Stimulated activated CD8-positive, alpha-beta memory T cell treated with anti-CD3 and anti-CD28 coated beads, Interleukin-7, amount 100 ng/mL, for 4 hours (primary cell): ENCODE results near the gene HLF.

Source experiments
- DNase-seq, 2 donors: peaks; one replicate each; pipeline ENCODE4 v3.0.0-alpha.2; 2020; ENCODE audit warnings: low read depth in 2 of 2

Gene HLF

DNA sequence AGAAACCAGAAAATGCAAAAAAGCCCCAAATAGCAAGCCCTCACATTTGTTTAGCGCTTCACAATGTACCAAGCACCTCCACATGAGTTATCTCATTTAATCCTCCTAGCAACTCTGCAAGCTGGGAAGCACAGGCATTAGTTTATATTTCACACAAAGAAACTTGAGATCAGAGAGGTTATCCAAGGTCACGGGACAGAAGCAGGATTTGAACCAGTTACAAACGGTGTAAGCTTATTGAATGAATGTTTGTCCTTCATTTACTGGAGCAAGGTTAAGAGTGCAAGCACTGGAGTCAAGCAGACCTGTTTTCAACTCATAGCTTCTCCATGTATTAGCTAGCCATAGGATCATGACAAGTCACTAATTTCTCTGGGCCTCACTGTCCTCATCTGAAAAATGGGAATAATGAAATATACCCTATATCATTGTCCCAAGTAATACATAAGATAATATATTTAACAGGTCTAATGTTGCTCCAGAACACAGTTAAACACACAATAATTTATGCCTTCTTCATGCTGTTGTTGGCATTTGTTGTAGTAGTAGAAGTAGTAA lies 6.1 kb upstream of the HLF start:
- DNase-seq: no peak

DNA sequence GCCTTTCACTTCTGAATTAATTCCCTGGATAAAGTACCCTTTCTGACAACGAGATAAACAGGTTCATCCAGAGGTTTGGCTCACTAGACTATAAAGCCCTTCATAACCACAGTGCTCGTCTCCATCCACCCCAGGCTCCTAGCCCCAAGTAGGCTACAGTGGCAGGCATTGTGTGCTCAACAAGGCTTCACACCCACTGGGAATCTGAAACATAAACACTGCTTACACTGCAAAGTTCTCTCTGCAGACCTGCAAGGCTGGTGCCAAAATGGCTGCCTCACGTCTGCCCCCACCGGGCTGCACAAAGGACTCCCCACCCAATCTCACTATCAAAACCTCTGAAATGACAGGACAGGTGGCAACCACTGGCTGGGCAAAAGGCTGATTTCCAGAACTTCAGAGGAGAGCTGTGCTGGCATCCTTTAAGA lies 5.1 kb upstream of the HLF start:
- DNase-seq: no peak

DNA sequence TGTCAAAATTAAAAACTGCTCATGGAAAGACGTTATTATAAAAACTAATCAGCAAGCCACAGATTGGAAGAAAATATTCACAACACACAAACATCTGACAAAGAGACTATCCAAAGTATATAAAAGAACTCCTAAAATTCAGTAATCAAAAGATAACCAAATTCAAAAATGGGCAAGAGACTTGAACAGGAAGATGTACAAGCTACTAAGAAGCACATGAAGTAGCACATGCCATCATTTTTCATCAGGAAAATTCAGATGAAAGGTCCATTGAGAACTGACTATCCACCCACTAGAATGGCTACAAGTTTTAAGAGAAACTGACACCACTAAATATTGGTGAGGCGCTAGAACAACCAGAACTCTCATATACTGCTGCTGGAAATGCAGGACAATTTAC lies 3.4 kb upstream of the HLF start:
- DNase-seq: no peak

DNA sequence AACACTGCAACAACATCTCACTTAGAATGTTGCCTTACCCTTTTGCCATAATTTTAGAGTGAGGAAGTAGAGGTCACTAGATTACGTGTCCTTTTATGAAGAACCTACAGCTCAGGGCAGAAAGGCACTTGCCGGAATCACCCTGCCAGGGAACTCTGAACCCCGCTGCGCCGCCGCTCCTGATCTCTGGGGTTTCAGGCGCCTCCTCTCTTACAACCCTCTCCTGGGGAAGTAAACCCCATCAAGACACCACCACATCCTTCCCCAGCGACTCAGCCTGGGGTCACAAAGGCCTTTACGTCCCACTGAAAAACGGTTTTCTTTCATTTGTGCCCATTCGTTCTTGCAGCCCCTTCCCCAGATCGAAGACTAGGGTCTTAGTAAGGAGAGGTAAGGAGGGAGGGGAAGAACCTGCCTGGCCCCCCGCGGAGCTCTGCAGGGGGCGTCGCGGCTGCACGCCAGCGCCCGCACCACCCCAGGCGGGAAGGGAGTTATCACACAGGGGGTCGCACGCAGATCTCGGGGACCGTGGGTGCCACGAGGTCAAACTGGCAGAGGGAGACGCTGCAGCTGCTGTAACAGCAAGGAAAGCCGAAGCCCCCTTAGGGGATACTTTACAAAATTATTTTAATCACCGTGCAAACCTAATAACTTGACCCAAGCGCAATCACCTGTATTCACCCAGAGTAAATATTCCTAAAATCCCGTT lies 1.0 kb upstream of the HLF start:
- no peak for DNase-seq

DNA sequence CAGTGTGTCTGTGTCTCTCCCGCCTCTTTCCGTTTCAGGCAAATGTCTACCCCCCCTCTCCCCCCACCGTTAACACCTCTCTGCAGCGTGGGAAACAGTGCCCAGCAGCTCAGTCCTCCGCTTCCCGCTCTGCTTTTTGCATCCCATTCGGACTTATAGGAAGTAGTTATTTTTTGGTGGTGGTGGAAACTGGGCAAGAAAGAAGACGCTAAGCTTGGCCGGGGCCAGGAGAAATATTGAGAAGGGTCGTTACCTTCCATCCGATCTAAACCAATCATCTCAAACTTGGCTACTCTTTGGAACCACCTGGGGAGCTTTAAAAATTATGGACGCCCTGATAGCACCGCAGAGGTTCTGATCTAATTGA lies 499 bp upstream of the HLF start:
- no peak for DNase-seq

DNA sequence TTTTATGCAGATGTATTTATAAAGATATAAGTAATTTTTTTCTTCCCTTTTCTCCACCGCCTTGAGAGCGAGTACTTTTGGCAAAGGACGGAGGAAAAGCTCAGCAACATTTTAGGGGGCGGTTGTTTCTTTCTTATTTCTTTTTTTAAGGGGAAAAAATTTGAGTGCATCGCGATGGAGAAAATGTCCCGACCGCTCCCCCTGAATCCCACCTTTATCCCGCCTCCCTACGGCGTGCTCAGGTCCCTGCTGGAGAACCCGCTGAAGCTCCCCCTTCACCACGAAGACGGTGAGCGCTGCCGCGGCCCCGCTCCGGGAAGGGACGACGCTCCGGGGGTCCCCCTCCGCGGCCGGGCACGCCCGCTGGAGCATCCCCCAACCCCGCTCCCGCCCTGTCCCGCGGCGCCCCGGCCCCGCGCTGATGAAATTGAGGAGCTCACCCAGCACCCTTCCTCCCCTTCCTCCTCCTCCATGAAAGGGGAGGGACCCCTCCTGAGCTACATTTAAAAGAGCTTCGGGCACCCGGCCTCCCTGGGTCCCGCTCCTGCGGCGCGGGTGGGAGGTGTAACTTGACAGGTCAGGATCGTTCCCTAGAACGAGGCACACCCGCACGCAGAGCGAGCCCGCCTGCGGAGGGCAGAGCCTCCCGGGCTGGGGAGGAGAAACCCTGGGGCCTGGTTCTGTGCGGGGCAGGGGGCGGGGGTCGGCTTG lies 706 bp downstream of the HLF start:
- no peak for DNase-seq

DNA sequence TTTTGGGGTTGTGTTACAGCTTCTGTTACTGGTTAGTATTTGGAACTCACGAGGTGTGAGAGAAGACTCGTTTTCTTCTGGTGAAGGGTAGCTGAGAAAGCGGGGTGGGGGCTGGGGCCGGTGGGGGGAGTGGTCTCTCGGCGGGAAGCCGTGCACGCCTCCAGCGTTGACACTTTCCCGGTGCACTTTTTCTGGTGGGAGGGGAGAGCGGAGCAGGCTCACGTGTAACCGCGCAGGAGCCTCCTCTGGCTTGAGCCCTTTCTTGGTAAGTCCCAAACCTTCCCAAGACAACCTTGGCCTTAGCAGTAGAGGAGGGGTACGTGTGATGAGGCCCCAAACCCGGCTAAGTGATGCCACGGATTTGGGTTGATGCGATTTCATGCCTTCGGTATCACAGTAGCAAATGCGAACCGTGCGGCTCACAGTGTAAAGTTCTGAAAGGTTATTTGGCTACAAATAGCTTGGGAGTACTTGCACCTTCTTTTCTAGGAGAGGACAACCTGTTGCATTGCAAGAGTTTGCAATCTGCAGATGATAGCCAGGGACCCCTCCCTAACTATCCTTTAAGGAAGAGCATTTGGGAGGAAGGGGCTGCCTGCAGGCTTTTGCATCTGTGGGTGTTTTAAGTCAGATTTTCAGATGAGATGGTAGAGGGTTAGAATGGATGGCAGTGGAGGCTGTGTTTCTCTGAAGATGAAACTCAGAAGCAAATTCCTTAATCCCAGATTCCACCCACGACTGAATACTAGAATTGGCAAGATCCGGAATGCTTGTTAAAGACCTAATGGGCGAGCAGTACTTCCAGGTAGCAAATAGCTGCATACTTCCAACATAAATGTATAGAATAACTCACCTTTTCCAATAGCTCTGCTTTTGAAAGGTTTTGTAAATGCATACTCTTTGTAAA lies 1.5 kb downstream of the HLF start:
- no peak for DNase-seq

DNA sequence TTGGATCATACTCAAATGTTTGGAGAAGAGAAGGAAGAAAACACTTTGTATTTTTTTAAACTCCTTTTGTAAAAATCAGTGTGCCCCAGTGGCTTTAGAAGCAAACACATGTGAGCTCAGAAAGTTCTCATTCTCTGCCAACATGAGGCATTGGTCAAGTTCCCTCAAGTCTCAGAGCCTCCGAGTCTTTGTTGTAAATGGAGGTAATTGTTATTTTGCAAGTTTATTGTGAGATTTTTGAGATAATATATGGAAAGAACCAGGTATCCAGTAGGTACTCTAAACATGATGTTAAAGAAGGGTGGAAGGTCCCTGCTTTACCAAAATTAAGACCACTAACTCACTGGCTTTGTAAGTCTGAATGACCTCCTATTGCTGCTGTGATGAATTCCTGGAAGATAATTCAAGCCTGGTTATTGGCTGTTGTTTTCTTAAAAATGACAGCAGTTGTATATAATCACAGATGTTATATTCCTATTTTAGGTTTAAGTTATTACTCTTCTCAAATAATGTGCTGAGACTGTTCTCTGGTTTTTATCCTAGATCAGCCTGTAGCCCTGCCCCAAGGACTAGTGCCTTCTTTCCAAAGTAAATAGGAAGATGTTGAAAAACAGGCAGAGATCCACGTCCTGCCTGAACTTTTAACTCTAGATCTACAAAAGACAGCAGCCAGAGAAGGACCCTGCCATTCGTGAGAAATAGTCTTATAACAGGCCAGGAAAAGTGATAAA lies 2.4 kb downstream of the HLF start:
- DNase-seq: no peak

DNA sequence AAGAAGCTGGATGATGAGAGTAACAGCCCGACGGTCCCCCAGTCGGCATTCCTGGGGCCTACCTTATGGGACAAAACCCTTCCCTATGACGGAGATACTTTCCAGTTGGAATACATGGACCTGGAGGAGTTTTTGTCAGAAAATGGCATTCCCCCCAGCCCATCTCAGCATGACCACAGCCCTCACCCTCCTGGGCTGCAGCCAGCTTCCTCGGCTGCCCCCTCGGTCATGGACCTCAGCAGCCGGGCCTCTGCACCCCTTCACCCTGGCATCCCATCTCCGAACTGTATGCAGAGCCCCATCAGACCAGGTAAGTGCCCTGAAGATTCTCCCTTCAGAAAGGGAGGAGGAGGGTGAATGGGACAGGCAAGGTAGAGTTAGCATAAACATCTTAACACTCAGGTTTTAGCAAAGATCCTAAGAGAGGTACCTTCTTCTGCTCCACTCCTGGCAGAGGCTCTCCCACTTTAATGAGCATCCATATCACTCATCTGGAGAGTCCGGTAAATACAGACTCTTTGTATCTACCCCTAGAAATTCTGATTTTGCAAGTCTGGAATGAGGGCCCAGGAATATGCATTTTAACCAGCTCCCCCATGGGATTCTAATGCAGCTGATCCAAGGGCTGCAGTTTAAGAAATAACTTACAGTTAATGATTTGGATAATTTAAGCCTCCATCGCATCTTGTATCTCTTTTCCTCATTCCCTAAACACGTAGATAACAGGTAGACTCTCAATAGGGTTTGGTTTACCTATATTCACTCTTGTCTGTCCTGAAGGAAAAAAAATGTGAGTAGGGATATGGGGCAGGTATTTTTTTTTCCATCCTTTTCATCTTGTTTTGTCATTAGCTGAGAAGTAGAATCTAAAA lies 3.3 kb downstream of the HLF start:
- no peak for DNase-seq

DNA sequence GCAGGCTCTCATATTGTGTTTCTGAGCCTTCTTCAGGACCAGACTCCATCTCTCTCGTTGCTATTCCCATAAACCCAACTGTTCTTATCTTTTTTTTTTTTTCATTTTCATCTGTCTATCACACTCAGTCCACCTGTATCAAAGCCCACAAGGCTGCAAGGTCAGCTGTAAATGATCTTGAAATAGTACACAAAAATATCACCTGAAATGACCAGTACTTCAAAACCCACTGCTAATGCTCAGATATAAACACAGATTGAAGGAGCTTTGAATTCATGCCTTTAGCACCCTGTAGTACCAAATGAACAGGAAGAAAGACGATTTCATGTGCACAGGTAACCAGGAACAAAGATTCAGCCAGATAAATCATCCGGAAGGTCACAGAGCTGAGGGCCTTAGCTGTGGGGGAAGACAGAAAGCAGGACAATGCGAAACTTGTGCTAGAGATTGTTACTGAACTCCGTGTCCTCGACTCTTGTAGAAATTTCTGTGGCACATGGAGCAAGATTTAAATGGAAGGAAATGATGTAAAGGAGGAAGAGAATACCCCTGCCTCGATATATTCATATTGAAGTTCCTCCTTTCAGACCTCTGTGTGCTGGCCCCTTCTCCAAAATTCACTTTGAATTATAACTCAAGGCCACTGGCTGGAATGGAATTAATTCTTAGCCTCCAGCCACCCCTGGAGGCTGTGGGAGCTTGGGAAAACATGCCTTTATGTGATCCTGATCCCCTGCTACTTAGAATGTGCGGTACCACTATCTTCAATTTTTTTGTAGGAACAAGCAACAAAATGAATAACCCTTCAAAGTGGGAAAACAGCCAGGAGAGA lies 4.1 kb downstream of the HLF start:
- no peak for DNase-seq

DNA sequence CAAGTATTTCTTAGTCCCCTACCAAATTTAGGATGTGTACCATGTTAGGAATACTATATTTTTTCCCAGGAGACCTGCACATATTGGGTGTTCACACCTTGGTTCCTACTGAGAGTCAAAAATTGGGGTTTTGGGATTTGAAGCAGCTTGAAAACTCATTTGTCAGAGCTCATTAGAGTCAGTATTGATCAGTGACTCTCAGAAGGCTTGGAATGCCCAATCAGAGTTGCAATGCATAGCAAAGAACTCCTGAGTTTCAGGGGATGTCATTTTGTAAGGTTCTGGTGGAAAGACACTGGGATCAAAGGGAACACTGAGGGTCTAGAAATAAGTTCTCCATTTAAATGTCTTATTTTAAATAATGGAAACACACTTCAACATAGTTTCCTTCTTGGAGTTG lies 5.1 kb downstream of the HLF start:
- no peak for DNase-seq

DNA sequence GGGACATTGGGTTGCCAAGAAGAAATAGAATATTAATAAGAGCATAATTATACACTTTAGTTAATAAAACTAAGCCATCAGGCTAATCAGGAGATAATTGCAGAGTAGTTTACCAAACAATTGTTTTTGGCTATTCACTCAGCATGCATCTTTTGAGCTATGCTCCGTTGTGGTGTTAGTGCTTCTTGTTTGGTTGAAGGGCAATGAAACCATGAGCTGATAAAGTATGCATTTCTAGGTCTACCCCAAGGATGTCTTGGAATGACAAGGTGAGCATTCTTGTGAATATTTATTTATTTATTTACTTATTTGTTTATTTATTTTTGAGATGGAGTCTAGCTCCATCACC lies 6.4 kb downstream of the HLF start:
- DNase-seq: no peak

DNA sequence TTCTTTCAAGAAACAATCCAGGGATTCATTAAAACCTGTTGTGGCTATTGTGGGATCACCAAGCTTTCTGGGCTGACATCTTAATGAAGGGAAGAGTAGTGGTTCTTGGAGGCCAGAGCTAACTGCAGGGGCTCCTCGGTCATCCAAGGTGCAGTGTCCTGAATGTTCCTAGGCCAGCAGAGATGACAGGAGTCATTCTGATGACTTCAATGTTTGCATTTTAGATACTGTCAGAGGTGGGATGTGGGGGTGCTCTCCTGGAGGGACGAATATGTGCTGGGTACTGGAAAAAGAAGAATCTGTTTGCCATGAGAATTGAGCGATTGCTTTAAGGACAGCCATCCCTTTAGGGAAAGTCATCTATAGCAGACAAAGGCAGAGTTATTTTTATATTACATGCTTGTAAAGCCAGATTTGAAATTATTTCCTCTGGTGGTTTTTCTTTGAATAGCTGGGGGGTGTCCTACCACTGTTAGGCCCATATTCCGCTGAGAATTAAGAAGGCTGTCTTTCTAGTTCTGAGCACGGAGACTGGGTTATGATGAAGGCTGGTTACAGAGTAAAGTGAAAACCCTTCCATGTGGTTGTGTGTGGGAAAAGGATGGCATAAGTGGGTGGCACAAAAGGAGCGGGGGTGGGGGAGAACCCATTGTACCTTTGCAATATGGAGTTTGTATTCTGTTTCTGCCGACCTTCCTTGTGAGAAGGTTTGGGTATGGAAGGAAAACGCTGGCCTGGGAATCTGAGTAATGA lies 7.4 kb downstream of the HLF start:
- DNase-seq: no peak

DNA sequence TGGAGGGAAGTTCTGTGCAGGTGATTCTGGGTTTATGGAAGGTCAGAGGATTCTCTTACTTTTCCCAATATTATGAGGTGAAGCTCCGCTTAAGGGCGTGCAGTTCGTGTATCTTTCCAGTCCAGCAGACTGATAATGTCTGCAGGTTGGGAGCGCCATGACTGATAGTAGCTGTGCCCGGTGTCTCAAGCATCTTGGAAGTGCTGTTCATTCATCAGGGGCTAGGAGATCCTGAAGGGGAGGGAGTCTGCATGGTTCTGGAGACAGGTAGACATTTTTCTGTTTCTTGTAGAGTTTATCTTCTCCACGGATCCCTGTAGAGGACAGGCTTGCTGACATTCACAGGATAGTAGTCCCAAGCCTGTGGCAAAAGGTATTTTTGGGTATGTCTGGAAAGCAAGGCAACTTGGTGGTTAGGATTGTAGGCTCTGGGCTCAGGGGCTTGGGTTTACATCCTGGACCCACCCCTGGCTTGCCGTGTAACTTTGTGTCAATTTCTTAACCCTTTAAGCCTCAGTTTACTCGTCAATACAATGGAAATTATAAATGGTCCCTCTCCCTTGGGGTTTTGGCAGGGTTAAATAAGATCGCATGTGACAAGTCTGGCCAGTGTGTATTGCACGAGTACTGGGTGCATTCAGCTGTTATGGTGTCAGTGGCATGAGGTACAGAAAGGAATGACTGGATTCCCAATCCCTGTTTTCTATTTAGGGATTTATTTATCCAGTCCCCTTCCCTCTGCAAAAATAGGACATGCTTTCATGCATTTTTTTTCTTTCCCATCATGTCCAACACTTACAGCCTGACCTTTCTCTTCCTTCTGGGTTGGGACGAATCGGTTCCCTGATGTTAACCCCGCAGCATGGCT lies 8.2 kb downstream of the HLF start:
- DNase-seq: no peak

DNA sequence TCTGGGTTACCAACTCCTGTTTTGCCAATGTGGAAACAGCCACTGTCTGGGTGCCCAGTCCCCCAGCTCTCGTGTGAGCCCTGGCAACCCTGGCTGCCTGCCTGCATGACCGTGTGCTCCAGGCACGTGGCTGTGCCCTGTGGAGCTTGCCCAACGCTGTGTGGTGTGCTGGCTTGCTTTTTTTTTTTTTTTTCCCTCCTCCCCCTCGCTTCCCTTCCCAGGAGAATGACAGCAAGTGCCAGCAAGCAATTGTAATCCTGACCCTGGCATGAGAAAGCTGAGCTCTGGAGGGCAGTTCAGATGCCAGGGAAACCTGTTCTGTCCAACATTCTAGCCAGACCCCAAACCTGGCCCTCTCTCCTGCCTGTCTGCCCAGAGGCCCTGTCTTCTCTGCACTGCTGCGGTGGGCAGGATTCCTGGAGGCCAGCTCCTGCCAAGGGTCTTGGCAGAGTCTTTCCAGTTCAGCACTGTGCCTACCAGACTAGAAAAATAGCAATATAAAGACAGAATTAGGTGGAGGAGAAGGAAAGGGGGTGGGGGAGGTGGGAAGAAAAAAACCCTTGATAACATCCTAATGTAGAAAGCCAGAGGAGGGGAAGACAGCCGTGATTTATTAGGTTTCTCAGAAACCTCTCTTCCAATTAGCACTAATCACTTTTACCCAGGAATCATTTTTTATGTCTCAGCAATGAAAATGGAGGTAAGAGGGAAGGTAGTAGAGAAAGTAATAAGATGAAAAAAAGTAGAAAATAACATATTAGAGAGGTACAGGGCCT lies 9.0 kb downstream of the HLF start:
- no peak for DNase-seq

DNA sequence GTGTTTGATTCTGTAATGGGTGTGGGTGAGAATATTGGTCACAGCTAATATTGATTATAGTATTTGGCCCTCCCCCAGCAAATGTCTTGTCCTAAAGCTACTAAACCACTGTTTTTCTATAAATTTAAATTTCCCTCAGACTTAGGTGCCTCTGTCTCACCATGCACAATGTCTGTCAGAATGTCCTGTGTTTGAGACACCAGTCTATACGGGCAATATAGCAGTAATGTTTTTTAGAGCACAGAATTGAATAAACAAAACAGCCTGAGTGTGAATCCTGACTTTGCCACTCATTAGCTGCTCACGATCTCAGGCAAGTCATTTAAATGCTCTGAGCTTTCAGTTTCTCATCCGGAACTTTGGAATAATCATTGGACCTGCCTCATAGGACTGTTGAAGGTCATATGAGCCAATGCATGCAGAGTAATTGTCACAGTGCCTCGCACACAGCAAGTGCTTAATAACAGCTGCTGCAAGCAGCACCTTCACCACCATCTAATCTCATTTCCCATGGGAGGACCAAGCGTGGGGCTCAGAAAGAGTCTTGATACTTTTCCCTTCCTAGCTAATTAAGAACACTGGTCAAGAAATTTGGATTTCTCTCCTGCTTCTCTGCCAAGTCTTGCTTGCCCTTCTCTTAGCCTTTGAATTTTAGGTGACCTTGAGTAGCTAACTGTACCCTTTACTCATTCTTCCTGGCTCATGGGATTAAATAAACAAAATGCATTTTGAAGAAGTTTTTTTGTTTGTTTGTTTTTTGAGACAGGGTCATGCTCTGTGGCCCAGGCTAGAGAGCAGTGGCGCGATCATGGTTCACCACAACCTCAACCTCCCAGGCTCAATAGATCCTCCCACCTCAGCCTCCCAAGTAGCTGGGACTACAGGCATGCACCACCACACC lies 9.8 kb downstream of the HLF start:
- no peak for DNase-seq
